ENCODE data around the gene IFITM2. TPM values are rescaled to one million over a fixed set of nuclear protein-coding genes. Genes with fewer than 3 reads are reported as not detected.

The IFITM2 gene
- total and polyA plus RNA-seq, 2 donors (not counting 1 experiment from before 2014, with no cell fraction given) = 51.2 to 714 TPM

GRCh38 chr11:282171-282570, 25.4 kb upstream of the IFITM2 start:
- H3K27ac ChIP-seq (ENCODE audit: insufficient read depth, low read length) = no peak overlapping the region
- no peaks in the 10 kb centered on the region for H4K20me1 ChIP-seq (ENCODE audit: control insufficient read depth, extremely low read depth, insufficient read depth, low read length)
- H3K36me3 ChIP-seq (ENCODE audit: control insufficient read depth, insufficient read depth, low read length) = no peaks in the 10 kb centered on the region
- H3K4me3 ChIP-seq (replicated peaks in 1 of 4; ENCODE audit: control extremely low read depth in 1 of 4, insufficient read depth in 1 of 4, low read depth in 3 of 4, low read length in 4 of 4) = no peak overlapping the region
- peaks cover 55% of the 10 kb centered on the region for H3K27me3 ChIP-seq (ENCODE audit: control insufficient read depth, insufficient read depth, low read length)
- DNase-seq (ENCODE audit: low read depth in 2 of 2) = no peak
- H3K9ac ChIP-seq (ENCODE audit: insufficient read depth, low read length) = no peak overlapping the region
- no peak overlapping the region for H3K4me2 ChIP-seq (ENCODE audit: extremely low read depth, insufficient read depth, low read length)
- H3K4me1 ChIP-seq (ENCODE audit: control insufficient read depth, extremely low read depth, insufficient read depth, low read length) = no peaks in the 10 kb centered on the region
- no peaks in the 10 kb centered on the region for H3K79me2 ChIP-seq (ENCODE audit: control insufficient read depth, insufficient read depth, low read length)
- TF ChIP-seq EZH2 (IDR thresholded peaks at IDR 0.05; ENCODE audit: low read length, missing control alignments) (no peak), CTCF (conservative IDR thresholded peaks at IDR 0.05 in 1 of 2, IDR thresholded peaks at IDR 0.05 in 1 of 2; ENCODE audit: low read depth in 1 of 2, low read length in 2 of 2) (no peak)
- no peak overlapping the region for H2AFZ ChIP-seq (ENCODE audit: low read length)
- H3K9me3 ChIP-seq (ENCODE audit: control insufficient read depth, insufficient read depth, low read depth, low read length) = no peaks in the 10 kb centered on the region

DNA sequence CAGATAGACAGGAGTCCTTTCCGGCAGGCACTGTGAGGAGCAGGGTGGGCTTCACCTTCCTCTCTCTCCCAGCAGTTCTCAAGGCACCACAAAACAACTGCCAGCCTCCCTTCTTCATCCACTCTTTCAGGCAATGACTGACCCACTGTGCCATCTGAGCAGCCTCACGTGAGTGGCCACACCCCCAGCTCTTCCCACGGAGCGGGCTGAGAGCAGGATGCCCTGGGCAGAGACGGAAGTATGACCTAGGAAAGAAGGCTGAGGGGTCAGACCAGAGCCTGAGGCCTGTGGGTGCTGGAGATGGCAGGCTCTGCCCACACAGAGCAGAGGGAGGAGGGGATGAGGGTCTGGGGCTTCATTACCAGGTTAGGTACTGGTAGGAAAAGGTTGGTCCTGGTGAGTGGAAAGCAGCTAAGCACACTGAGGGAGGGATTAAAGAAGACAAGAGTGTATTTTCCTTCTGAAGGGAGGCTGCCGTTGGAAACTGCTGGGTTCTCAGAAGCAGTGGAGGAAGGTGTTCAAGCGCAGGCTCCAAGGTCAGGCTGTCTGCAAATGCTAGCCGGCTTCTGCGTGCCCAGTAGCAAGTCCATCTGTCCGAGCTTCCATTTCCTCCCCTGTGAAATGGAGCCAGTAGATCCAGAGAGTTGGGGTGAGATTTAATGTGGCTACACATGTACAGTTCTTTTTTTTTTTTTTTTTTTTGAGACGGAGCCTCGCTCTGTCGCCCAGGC, 24.8 kb upstream of the IFITM2 start:
- H2AFZ ChIP-seq (ENCODE audit: low read length) = no peak overlapping the region
- H3K27me3 ChIP-seq (ENCODE audit: control insufficient read depth, insufficient read depth, low read length) = peaks cover 53% of the 10 kb centered on the region

More for the DNA sequence above, 24.8 kb upstream of the IFITM2 start:
- Histone ChIP-seq H3K79me2 (ENCODE audit: control insufficient read depth, insufficient read depth, low read length) (no peaks in the 10 kb centered on the region), H4K20me1 (ENCODE audit: control insufficient read depth, extremely low read depth, insufficient read depth, low read length) (no peaks in the 10 kb centered on the region), H3K4me2 (ENCODE audit: extremely low read depth, insufficient read depth, low read length) (no peak overlapping the region), H3K9ac (ENCODE audit: insufficient read depth, low read length) (no peak overlapping the region), H3K36me3 (ENCODE audit: control insufficient read depth, insufficient read depth, low read length) (no peaks in the 10 kb centered on the region), H3K4me3 (replicated peaks in 1 of 4; ENCODE audit: control extremely low read depth in 1 of 4, insufficient read depth in 1 of 4, low read depth in 3 of 4, low read length in 4 of 4) (no peak overlapping the region), H3K9me3 (ENCODE audit: control insufficient read depth, insufficient read depth, low read depth, low read length) (no peaks in the 10 kb centered on the region), H3K27ac (ENCODE audit: insufficient read depth, low read length) (no peak overlapping the region), H3K4me1 (ENCODE audit: control insufficient read depth, extremely low read depth, insufficient read depth, low read length) (no peaks in the 10 kb centered on the region)
- no peak for DNase-seq (ENCODE audit: low read depth in 2 of 2)
- no peak for TF ChIP-seq CTCF (conservative IDR thresholded peaks at IDR 0.05 in 1 of 2, IDR thresholded peaks at IDR 0.05 in 1 of 2; ENCODE audit: low read depth in 1 of 2, low read length in 2 of 2)
- no peak for TF ChIP-seq EZH2 (IDR thresholded peaks at IDR 0.05; ENCODE audit: low read length, missing control alignments)

All from fibroblast of lung (primary cell).